IMR-90 (cell line): ENCODE data around the gene RGS19.

Source experiments
- CEBPB ChIP-seq: IDR thresholded peaks from 2 replicates; pipeline ENCODE4 v1.6.1; 2012; ENCODE audit warnings: low read depth, low read length, improper control_type of control experiment
- MAFK ChIP-seq: IDR thresholded peaks from 2 replicates; pipeline ENCODE4 v1.6.1; 2012; ENCODE audit warnings: low read depth, low read length, improper control_type of control experiment
- MAZ ChIP-seq: IDR thresholded peaks from 2 replicates; pipeline ENCODE4 v1.6.1; 2012; ENCODE audit warnings: low read depth, mild to moderate bottlenecking, low read length, improper control_type of control experiment, moderate library complexity, borderline replicate concordance
- MXI1 ChIP-seq: IDR thresholded peaks from 2 replicates; pipeline ENCODE4 v1.6.1; 2012; ENCODE audit warnings: low read depth, mild to moderate bottlenecking, low read length, moderate library complexity, borderline replicate concordance
- POLR2A ChIP-seq: IDR thresholded peaks from 2 replicates; pipeline ENCODE4 v1.6.1; 2012; ENCODE audit warnings: mild to moderate bottlenecking, low read depth, low read length
- RAD21 ChIP-seq: IDR thresholded peaks from 2 replicates; pipeline ENCODE4 v1.6.1; 2012; ENCODE audit warnings: low read length, improper control_type of control experiment
- RFX5 ChIP-seq: IDR thresholded peaks from 2 replicates; pipeline ENCODE4 v1.8.0; 2012; ENCODE audit warnings: low read depth, mild to moderate bottlenecking, low read length, moderate library complexity
- TF ChIP-seq, protein P1 (sequence below): conservative IDR thresholded peaks from 2 replicates; pipeline ENCODE4 v1.5.1; 2012; ENCODE audit warnings: mild to moderate bottlenecking, low read depth, low read length, improper control_type of control experiment
- TF ChIP-seq, protein P2 (sequence below): fragments of 150-350 bp; IDR thresholded peaks from 2 replicates; pipeline ENCODE4 v1.6.1; 2016; ENCODE audit warnings: low read depth, mild to moderate bottlenecking, low read length, moderate library complexity, borderline replicate concordance
- TF ChIP-seq, protein P3 (sequence below): fragments of 150-350 bp; IDR thresholded peaks from 2 replicates; pipeline ENCODE4 v1.6.1; 2017; ENCODE audit warnings: mild to moderate bottlenecking, antibody characterized with exemption, low read length, low read depth

GRCh38 chr20:64068386-64069208 lies 10.7 kb downstream of the RGS19 start:
- TF ChIP-seq, protein P1, sequence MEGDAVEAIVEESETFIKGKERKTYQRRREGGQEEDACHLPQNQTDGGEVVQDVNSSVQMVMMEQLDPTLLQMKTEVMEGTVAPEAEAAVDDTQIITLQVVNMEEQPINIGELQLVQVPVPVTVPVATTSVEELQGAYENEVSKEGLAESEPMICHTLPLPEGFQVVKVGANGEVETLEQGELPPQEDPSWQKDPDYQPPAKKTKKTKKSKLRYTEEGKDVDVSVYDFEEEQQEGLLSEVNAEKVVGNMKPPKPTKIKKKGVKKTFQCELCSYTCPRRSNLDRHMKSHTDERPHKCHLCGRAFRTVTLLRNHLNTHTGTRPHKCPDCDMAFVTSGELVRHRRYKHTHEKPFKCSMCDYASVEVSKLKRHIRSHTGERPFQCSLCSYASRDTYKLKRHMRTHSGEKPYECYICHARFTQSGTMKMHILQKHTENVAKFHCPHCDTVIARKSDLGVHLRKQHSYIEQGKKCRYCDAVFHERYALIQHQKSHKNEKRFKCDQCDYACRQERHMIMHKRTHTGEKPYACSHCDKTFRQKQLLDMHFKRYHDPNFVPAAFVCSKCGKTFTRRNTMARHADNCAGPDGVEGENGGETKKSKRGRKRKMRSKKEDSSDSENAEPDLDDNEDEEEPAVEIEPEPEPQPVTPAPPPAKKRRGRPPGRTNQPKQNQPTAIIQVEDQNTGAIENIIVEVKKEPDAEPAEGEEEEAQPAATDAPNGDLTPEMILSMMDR, result no peak
- TF ChIP-seq RAD21 (no peak), POLR2A (no peak), CEBPB (no peak), MAZ (no peak), MXI1 (no peak), RFX5 (no peak), MAFK (no peak)
- TF ChIP-seq, protein P2, sequence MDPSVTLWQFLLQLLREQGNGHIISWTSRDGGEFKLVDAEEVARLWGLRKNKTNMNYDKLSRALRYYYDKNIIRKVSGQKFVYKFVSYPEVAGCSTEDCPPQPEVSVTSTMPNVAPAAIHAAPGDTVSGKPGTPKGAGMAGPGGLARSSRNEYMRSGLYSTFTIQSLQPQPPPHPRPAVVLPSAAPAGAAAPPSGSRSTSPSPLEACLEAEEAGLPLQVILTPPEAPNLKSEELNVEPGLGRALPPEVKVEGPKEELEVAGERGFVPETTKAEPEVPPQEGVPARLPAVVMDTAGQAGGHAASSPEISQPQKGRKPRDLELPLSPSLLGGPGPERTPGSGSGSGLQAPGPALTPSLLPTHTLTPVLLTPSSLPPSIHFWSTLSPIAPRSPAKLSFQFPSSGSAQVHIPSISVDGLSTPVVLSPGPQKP, result no peak
- TF ChIP-seq, protein P3, sequence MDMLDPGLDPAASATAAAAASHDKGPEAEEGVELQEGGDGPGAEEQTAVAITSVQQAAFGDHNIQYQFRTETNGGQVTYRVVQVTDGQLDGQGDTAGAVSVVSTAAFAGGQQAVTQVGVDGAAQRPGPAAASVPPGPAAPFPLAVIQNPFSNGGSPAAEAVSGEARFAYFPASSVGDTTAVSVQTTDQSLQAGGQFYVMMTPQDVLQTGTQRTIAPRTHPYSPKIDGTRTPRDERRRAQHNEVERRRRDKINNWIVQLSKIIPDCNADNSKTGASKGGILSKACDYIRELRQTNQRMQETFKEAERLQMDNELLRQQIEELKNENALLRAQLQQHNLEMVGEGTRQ, result no peak
